A549 (cell line): ENCODE results near the gene YPEL1. TPM values are rescaled to one million over a fixed set of nuclear protein-coding genes. Genes with fewer than 3 reads are reported as not detected.

Experiments used
- ATAC-seq, 2 experiments: fragments of 200-7000 bp in 1 of 2; fragments of >200 bp in 1 of 2; cut with Nextera tagmentation in 1 of 2; cut with Tn5 transposase in 1 of 2; 3 replicates each; pipeline versions ENCODE4 v1.8.0 to v1.9.1; 2018 to 2020; ENCODE audit warnings: mild to moderate bottlenecking in 1 of 2, moderate library complexity in 1 of 2
- CTCF ChIA-PET: fragments of 300-600 bp; sonication (Branson Sonifier 250); formaldehyde crosslinking; extraction: SDS; loops from one replicate; lab custom pipeline; 2021; ENCODE audit warnings: antibody characterized with exemption, inconsistent platforms; lab: Yijun Ruan, JAX
- POLR2A ChIA-PET: fragments of 350-600 bp; formaldehyde crosslinking; extraction: SDS; loops from one replicate; lab custom pipeline; 2021; ENCODE audit warnings: antibody characterized with exemption, inconsistent platforms; lab: Yijun Ruan, JAX
- DNase-seq, 2 experiments: peaks; one replicate each; pipeline versions ENCODE4 v3.0.0 to v3.0.0-alpha.2; 2011 to 2016; ENCODE audit warnings: low read depth in 1 of 2, low spot score in 1 of 2
- FAIRE-seq: peaks from 2 replicates; lab custom pipeline; 2011; peaks lifted over from hg19 to GRCh38; lab: Jason Lieb, UNC
- H3K27ac ChIP-seq, 2 experiments: fragments of >200 bp; sonication (Bioruptor Twin); formaldehyde crosslinking; 3 replicates each; pipeline ENCODE4 v1.5.1; 2016 to 2017
- H3K4me1 ChIP-seq: fragments of >200 bp; sonication (Bioruptor Twin); formaldehyde crosslinking; 3 replicates; pipeline ENCODE4 v1.6.1; 2016
- H3K4me2 ChIP-seq: fragments of >200 bp; sonication (Bioruptor Twin); formaldehyde crosslinking; 3 replicates; pipeline ENCODE4 v1.6.1; 2016
- H3K4me3 ChIP-seq: fragments of >200 bp; sonication (Bioruptor Twin); formaldehyde crosslinking; 3 replicates; pipeline ENCODE4 v1.5.1; 2016
- H3K9me3 ChIP-seq: fragments of >200 bp; sonication (Bioruptor Twin); formaldehyde crosslinking; 3 replicates; pipeline ENCODE4 v1.6.1; 2016
- BHLHE40 ChIP-seq: IDR thresholded peaks from 2 replicates; pipeline ENCODE4 v1.6.1; 2012; ENCODE audit warnings: low read depth, low read length, inconsistent platforms
- CBX2 ChIP-seq: fragments of 200-600 bp; sonication (generic); IDR thresholded peaks from 2 replicates; pipeline ENCODE4 v1.6.1; 2016; ENCODE audit warnings: low read depth, mild to moderate bottlenecking, borderline replicate concordance
- CEBPB ChIP-seq, 2 experiments: fragments of >200 bp in 1 of 2; sonication (Bioruptor Twin) in 1 of 2; formaldehyde crosslinking in 1 of 2; IDR thresholded peaks; 2 replicates each; pipeline ENCODE4 v1.6.1; 2012 to 2016
- CHD4 ChIP-seq: fragments of 200-600 bp; sonication (generic); IDR thresholded peaks from 2 replicates; pipeline ENCODE4 v1.6.1; 2016; ENCODE audit warnings: antibody characterized with exemption, mild to moderate bottlenecking, borderline replicate concordance
- FOSB ChIP-seq: fragments of 250-450 bp; sonication (Bioruptor Pico); IDR thresholded peaks from 2 replicates; pipeline ENCODE4 v1.5.0; 2020; ENCODE audit warnings: mild to moderate bottlenecking, moderate library complexity
- FOSL2 ChIP-seq, 2 experiments: fragments of 450-650 bp in 1 of 2; fragments of >200 bp in 1 of 2; sonication (Bioruptor Twin) in 1 of 2; formaldehyde crosslinking; IDR thresholded peaks; 2 replicates each; pipeline versions ENCODE4 v1.5.0 to v1.6.1; 2016 to 2020; ENCODE audit warnings: mild to moderate bottlenecking in 1 of 2, moderate library complexity in 1 of 2
- FOXS1 ChIP-seq: fragments of 250-450 bp; sonication (Bioruptor Pico); IDR thresholded peaks from 2 replicates; pipeline ENCODE4 v1.5.0; 2020; ENCODE audit warnings: mild to moderate bottlenecking, moderate library complexity
- HES2 ChIP-seq: fragments of >200 bp; sonication (Bioruptor Twin); formaldehyde crosslinking; IDR thresholded peaks from 2 replicates; pipeline ENCODE4 v1.6.1; 2016
- HOXA7 ChIP-seq: fragments of 250-450 bp; sonication (Bioruptor Pico); IDR thresholded peaks from 2 replicates; pipeline ENCODE4 v1.5.0; 2020; ENCODE audit warnings: mild to moderate bottlenecking, moderate library complexity
- HOXB5 ChIP-seq: fragments of 250-450 bp; sonication (Bioruptor Pico); IDR thresholded peaks from 2 replicates; pipeline ENCODE4 v1.5.0; 2020; ENCODE audit warnings: mild to moderate bottlenecking, moderate library complexity
- JUN ChIP-seq, 2 experiments: fragments of >200 bp; sonication (Bioruptor Twin); formaldehyde crosslinking; IDR thresholded peaks; 2 replicates in 1 of 2; 3 replicates in 1 of 2; pipeline ENCODE4 v1.6.1; 2016 to 2017
- JUNB ChIP-seq: fragments of >200 bp; sonication (Bioruptor Twin); formaldehyde crosslinking; IDR thresholded peaks from 2 replicates; pipeline ENCODE4 v1.6.1; 2016
- MYC ChIP-seq: IDR thresholded peaks from 2 replicates; pipeline ENCODE4 v1.6.1; 2012; ENCODE audit warnings: mild to moderate bottlenecking, inconsistent platforms, low read length, improper control_type of control experiment, borderline replicate concordance
- NFE2L2 ChIP-seq: fragments of 150-350 bp; conservative IDR thresholded peaks from 2 replicates; pipeline ENCODE4 v1.6.1; 2014; ENCODE audit warnings: low read length
- NR3C1 ChIP-seq: fragments of >200 bp; sonication (Bioruptor Twin); formaldehyde crosslinking; IDR thresholded peaks from 3 replicates; pipeline ENCODE4 v1.6.1; 2017
- PHF8 ChIP-seq: fragments of 200-600 bp; sonication (generic); IDR thresholded peaks from 2 replicates; pipeline ENCODE4 v1.6.1; 2016; ENCODE audit warnings: low read depth, mild to moderate bottlenecking, antibody characterized with exemption, moderate library complexity, borderline replicate concordance
- POLR2A ChIP-seq: IDR thresholded peaks from 2 replicates; pipeline ENCODE4 v1.6.1; 2012; ENCODE audit warnings: mild to moderate bottlenecking, low read length
- POLR2AphosphoS2 ChIP-seq: conservative IDR thresholded peaks from 2 replicates; pipeline ENCODE4 v1.6.1; 2012; ENCODE audit warnings: low read length, improper control_type of control experiment, inconsistent platforms
- RARB ChIP-seq: fragments of 250-450 bp; sonication (Bioruptor Pico); IDR thresholded peaks from 2 replicates; pipeline ENCODE4 v1.8.0; 2021; ENCODE audit warnings: mild to moderate bottlenecking, moderate library complexity
- RNF2 ChIP-seq: fragments of 200-600 bp; sonication (generic); IDR thresholded peaks from 2 replicates; pipeline ENCODE4 v1.6.1; 2016; ENCODE audit warnings: low read depth, mild to moderate bottlenecking, antibody characterized with exemption, moderate library complexity, borderline replicate concordance
- SMC3 ChIP-seq: fragments of >200 bp; sonication (Bioruptor Twin); formaldehyde crosslinking; IDR thresholded peaks from 3 replicates; pipeline ENCODE4 v1.6.1; 2018; ENCODE audit warnings: inconsistent platforms
- SREBF2 ChIP-seq: fragments of 450-650 bp; IDR thresholded peaks from 2 replicates; pipeline ENCODE4 v1.6.1; 2014; ENCODE audit warnings: mild to moderate bottlenecking, moderate library complexity
- ZC3H11A ChIP-seq: fragments of 450-650 bp; IDR thresholded peaks from 2 replicates; pipeline ENCODE4 v1.6.1; 2014; ENCODE audit warnings: antibody characterized with exemption, mild to moderate bottlenecking
- ZFP36 ChIP-seq: fragments of 450-650 bp; IDR thresholded peaks from 2 replicates; pipeline ENCODE4 v1.6.1; 2014; ENCODE audit warnings: borderline replicate concordance; ENCODE audit not compliant: partially characterized antibody
- ZNF302 ChIP-seq: fragments of 250-450 bp; sonication (Bioruptor Pico); IDR thresholded peaks from 2 replicates; pipeline ENCODE4 v1.9.0; 2021; ENCODE audit warnings: inconsistent platforms, mild to moderate bottlenecking, moderate library complexity
- WGBS: methylation state at CpG from one replicate; pipeline ENCODE4 v1.1.6; 2017; ENCODE audit errors: missing lambda C conversion rate; 5-methylcytosine and 5-hydroxymethylcytosine counted together
- polyA plus RNA-seq, 4 experiments: library from polyadenylated mRNA; depleted of rRNA in 3 of 4; stranded (reverse); fragments of >200 nt; fragmentation: RNase III in 1 of 4; extraction: RNeasy Plus Mini Kit Qiagen cat#74134 plus additional on column Dnase treatment in 1 of 4; gene quantifications; 2 replicates in 3 of 4; 3 replicates in 1 of 4; pipeline ENCODE4 v1.2.3, GENCODE V29; 2011 to 2017
- TF ChIP-seq, protein P1 (sequence below): IDR thresholded peaks from 2 replicates; pipeline ENCODE4 v1.6.1; 2012
- TF ChIP-seq, protein P2 (sequence below): fragments of 250-450 bp; sonication (Bioruptor Pico); IDR thresholded peaks from 2 replicates; pipeline ENCODE4 v1.5.0; 2021; ENCODE audit warnings: mild to moderate bottlenecking, moderate library complexity, borderline replicate concordance
- TF ChIP-seq, protein P3 (sequence below): IDR thresholded peaks from 2 replicates; pipeline ENCODE4 v1.6.1; 2012; ENCODE audit warnings: low read depth, borderline replicate concordance

Gene YPEL1
- polyA plus RNA-seq, 2 of the 4 experiments (the other 2 are of a cell fraction): 0.22 to 0.59 TPM

DNA sequence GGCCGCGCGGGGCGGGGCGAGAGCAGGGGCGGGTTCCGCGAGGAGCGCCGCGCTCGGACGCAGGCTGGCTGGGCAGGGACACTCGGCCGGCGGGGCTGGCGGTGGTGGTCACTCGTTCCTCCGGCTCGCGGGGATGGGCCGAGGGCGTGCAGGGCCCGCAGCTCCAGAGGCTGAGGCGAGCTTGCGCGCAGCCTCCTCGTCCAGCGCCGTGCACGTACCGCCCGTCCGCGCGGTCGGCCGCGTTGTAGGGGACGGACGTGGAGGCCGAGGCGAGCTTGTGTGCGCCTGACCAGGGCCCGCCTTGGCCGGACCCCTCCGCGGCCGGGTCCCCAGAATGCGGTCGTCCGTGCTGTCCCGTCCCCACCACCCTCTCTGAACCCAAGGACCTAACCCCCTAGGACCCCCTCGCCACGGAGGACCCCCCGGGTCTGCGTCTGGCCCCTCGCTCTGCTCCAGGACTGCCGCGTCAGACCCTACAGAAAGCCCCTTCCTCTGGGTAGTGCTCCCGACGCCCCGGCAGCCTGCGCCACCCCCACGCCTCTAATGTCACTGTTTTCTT is 569 bp upstream of the YPEL1 start:
- DNase-seq (no peak), FAIRE-seq (no peak)
- Histone ChIP-seq H3K4me2 (peak overlapping the region; percentile 82), H3K27ac (peak overlapping the region in 1 of 2 experiments; percentile 63; a peak in 1 of 6 replicates)
- POLR2A ChIA-PET: interaction anchor here (0.6 to 1.8 kb wide), 8 partner anchors 8 to 209 kb away, joined by 3 to 15 read pairs (median 3); partner anchors contain the start of gene MAPK1
- TF ChIP-seq POLR2A: peak; percentile 57
- no peak for TF ChIP-seq HOXB5 (CRISPR knock-in tag)
- TF ChIP-seq, all 56 proteins: peak for 1
- Histone ChIP-seq H3K9me3 (no peaks in the 10 kb centered on the region), H3K4me3 (peak overlapping the region; percentile 48), H3K4me1 (peaks cover 4% of the 10 kb centered on the region; the same call in 1 of the 3 replicates)
- 42% methylated on average over 7 of the region's 65 CpGs for WGBS
- ATAC-seq: peak; percentile 57 to 75
- CTCF ChIA-PET: no interaction called here

- no peaks in the 10 kb centered on the region for H3K9me3 ChIP-seq
- peak overlapping the region; percentile 48 for H3K4me3 ChIP-seq
- peak overlapping the region in 1 of 2 experiments; percentile 77; a peak in 3 of 6 replicates for H3K27ac ChIP-seq
- POLR2A ChIA-PET: interaction anchor here (1.8 kb wide), 1 partner anchor 9 kb away, joined by 15 read pairs; no protein-coding TSS in a partner anchor
- 48% methylated on average over 8 of the region's 8 CpGs for WGBS
- peaks cover 4% of the 10 kb centered on the region; the same call in 1 of the 3 replicates for H3K4me1 ChIP-seq
- H3K4me2 ChIP-seq: peak overlapping the region; percentile 82
- DNase-seq (no peak), FAIRE-seq (no peak)
- no peak for TF ChIP-seq BHLHE40
- no peak for TF ChIP-seq NR3C1
- TF ChIP-seq JUN (IDR thresholded peaks at IDR 0.05): no peak
- TF ChIP-seq FOSB (CRISPR knock-in tag): no peak
- no peak for TF ChIP-seq SREBF2
- TF ChIP-seq CEBPB (IDR thresholded peaks at IDR 0.05): no peak
- no peak for TF ChIP-seq FOXS1 (CRISPR knock-in tag)
- TF ChIP-seq RARB (CRISPR knock-in tag): no peak
- no peak for TF ChIP-seq ZNF302 (CRISPR knock-in tag)
- TF ChIP-seq MYC: no peak
- no peak for TF ChIP-seq PHF8
- no peak for TF ChIP-seq FOSL2 (IDR thresholded peaks at IDR 0.05)
- TF ChIP-seq FOSL2 (CRISPR knock-in tag; IDR thresholded peaks at IDR 0.05): no peak
- TF ChIP-seq, protein P1, sequence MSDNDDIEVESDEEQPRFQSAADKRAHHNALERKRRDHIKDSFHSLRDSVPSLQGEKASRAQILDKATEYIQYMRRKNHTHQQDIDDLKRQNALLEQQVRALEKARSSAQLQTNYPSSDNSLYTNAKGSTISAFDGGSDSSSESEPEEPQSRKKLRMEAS: no peak
- TF ChIP-seq JUNB: no peak
- TF ChIP-seq ZC3H11A: no peak
- TF ChIP-seq NFE2L2: no peak
- TF ChIP-seq POLR2AphosphoS2: no peak
- TF ChIP-seq, all 56 proteins: peak for 0
- CTCF ChIA-PET: no interaction called here
- ATAC-seq: no peak
Measured at GRCh38 chr22:21734540-21735199, 924 bp downstream of the YPEL1 start.

DNA sequence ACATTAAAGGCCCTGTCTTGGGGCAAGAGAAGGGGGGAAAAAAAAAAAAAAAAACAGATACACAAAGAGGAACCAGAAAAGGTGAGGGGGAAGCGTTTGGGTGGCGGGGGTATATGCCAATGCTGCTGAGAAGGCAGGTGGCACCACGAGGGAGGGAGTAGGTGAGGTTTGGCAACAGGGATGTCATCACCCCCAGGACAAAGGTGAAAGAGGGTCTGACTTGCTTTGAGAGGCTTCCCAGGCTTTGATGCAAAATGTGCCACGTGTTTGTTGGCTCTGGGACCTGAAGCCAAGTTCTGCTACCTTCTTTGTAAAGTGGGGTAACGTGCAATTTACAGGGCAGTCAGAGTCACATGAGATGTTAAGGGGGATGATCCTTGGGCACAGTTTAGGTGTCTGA is 4.1 kb downstream of the YPEL1 start:
- Histone ChIP-seq H3K4me2 (no peak overlapping the region), H3K4me1 (peaks cover 4% of the 10 kb centered on the region; the same call in 1 of the 3 replicates), H3K27ac (no peak overlapping the region), H3K4me3 (no peak overlapping the region), H3K9me3 (no peaks in the 10 kb centered on the region)
- ChIA-PET POLR2A (no interaction called here), CTCF (no interaction called here)
- DNase-seq (no peak), ATAC-seq (no peak), FAIRE-seq (no peak)
- TF ChIP-seq SREBF2: no peak
- TF ChIP-seq, protein P2, sequence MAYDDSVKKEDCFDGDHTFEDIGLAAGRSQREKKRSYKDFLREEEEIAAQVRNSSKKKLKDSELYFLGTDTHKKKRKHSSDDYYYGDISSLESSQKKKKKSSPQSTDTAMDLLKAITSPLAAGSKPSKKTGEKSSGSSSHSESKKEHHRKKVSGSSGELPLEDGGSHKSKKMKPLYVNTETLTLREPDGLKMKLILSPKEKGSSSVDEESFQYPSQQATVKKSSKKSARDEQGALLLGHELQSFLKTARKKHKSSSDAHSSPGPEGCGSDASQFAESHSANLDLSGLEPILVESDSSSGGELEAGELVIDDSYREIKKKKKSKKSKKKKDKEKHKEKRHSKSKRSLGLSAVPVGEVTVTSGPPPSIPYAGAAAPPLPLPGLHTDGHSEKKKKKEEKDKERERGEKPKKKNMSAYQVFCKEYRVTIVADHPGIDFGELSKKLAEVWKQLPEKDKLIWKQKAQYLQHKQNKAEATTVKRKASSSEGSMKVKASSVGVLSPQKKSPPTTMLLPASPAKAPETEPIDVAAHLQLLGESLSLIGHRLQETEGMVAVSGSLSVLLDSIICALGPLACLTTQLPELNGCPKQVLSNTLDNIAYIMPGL (CRISPR knock-in tag): no peak
- TF ChIP-seq, protein P3, sequence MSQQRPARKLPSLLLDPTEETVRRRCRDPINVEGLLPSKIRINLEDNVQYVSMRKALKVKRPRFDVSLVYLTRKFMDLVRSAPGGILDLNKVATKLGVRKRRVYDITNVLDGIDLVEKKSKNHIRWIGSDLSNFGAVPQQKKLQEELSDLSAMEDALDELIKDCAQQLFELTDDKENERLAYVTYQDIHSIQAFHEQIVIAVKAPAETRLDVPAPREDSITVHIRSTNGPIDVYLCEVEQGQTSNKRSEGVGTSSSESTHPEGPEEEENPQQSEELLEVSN: no peak
- no peak for TF ChIP-seq ZFP36
- no peak for TF ChIP-seq HOXA7 (CRISPR knock-in tag)
- no peak for TF ChIP-seq CHD4
- TF ChIP-seq SMC3: no peak
- TF ChIP-seq RNF2: no peak
- TF ChIP-seq CBX2: no peak
- no peak for TF ChIP-seq HES2
- WGBS: 49% methylated on average over 5 of the region's 5 CpGs
